ENCODE measurements around the gene FOXJ3. TPM values are rescaled to one million over a fixed set of nuclear protein-coding genes. Genes with fewer than 3 reads are reported as not detected.

Gene FOXJ3
- total and polyA plus RNA-seq, 4 donors = 5.3 to 16.8 (median 12.4) TPM

- Histone ChIP-seq H3K9me3 (ENCODE audit: control insufficient read depth in 4 of 4, low read length in 3 of 4) (no peaks in the 10 kb centered on the region), H3K36me3 (ENCODE audit: control insufficient read depth in 4 of 4, insufficient read depth in 3 of 4, low read depth in 1 of 4, low read length in 3 of 4) (no peaks in the 10 kb centered on the region), H3K27me3 (ENCODE audit: control insufficient read depth in 4 of 4, insufficient read depth in 4 of 4, low read length in 3 of 4) (peaks cover 0 to 5% (median 2%) of the 10 kb centered on the region in 4 donors), H3K4me3 (ENCODE audit: low read depth in 1 of 3, low read length in 3 of 3) (no peak overlapping the region), H3K9ac (ENCODE audit: low read depth in 1 of 2, low read length in 2 of 2) (no peak overlapping the region), H3K4me1 (ENCODE audit: control insufficient read depth in 4 of 4, insufficient read depth in 4 of 4, low read length in 3 of 4) (peaks cover 0 to 12% (median 4%) of the 10 kb centered on the region in 4 donors), H3K27ac (ENCODE audit: low read depth in 1 of 2, low read length in 2 of 2) (no peak overlapping the region)
- TF ChIP-seq RAD21 (IDR thresholded peaks at IDR 0.05) (no peak), JUND (IDR thresholded peaks at IDR 0.05) (no peak), SP1 (IDR thresholded peaks at IDR 0.05) (no peak), ATF3 (IDR thresholded peaks at IDR 0.05) (no peak), EGR1 (IDR thresholded peaks at IDR 0.05; ENCODE audit: low read depth in 2 of 2) (no peak), GABPA (IDR thresholded peaks at IDR 0.05 in 1 of 2, conservative IDR thresholded peaks at IDR 0.05 in 1 of 2) (no peak), YY1 (IDR thresholded peaks at IDR 0.05) (no peak), HNF4A (conservative IDR thresholded peaks at IDR 0.05) (no peak), MAX (IDR thresholded peaks at IDR 0.05) (no peak), FOXA1 (IDR thresholded peaks at IDR 0.05) (no peak), REST (IDR thresholded peaks at IDR 0.05) (no peak), NR2F2 (IDR thresholded peaks at IDR 0.05) (no peak), ZBTB33 (IDR thresholded peaks at IDR 0.05) (no peak), RXRA (IDR thresholded peaks at IDR 0.05) (no peak), HNF4G (IDR thresholded peaks at IDR 0.05) (no peak)
- TF ChIP-seq, protein P1, sequence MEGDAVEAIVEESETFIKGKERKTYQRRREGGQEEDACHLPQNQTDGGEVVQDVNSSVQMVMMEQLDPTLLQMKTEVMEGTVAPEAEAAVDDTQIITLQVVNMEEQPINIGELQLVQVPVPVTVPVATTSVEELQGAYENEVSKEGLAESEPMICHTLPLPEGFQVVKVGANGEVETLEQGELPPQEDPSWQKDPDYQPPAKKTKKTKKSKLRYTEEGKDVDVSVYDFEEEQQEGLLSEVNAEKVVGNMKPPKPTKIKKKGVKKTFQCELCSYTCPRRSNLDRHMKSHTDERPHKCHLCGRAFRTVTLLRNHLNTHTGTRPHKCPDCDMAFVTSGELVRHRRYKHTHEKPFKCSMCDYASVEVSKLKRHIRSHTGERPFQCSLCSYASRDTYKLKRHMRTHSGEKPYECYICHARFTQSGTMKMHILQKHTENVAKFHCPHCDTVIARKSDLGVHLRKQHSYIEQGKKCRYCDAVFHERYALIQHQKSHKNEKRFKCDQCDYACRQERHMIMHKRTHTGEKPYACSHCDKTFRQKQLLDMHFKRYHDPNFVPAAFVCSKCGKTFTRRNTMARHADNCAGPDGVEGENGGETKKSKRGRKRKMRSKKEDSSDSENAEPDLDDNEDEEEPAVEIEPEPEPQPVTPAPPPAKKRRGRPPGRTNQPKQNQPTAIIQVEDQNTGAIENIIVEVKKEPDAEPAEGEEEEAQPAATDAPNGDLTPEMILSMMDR (IDR thresholded peaks at IDR 0.05; ENCODE audit: low read depth, low read length, missing input control) = no peak
- DNase-seq (ENCODE audit: low spot score) = peak; percentile 29
- WGBS = 72% methylated on average over 12 of the region's 12 CpGs
Measured at GRCh38 chr1:42144711-42145388, 190.2 kb downstream of the FOXJ3 start.
